ENCODE results near the gene OTP. TPM values are rescaled to one million over a fixed set of nuclear protein-coding genes. Genes with fewer than 3 reads are reported as not detected.

OTP gene
- polyA plus RNA-seq, 3 donors: not detected

GRCh38 chr5:77641397-77641943 is 3.0 kb upstream of the OTP start:
- Histone ChIP-seq H3K27ac (ENCODE audit: low read depth in 1 of 2, low read length in 2 of 2) (no peak overlapping the region), H4K20me1 (ENCODE audit: insufficient read depth, low read length) (no peaks in the 10 kb centered on the region), H3K4me2 (replicated peaks; ENCODE audit: extremely low read depth, low read length, poor library complexity, severe bottlenecking) (no peak overlapping the region), H3K36me3 (replicated peaks in 1 of 2; ENCODE audit: control insufficient read depth in 1 of 2, insufficient read depth in 2 of 2, low read length in 2 of 2) (no peaks in the 10 kb centered on the region), H2AFZ (ENCODE audit: insufficient read depth, low read depth, low read length, poor library complexity, severe bottlenecking) (no peak overlapping the region), H3K4me3 (replicated peaks in 1 of 3; ENCODE audit: low read depth in 2 of 3, low read length in 3 of 3) (no peak overlapping the region), H3K9ac (ENCODE audit: insufficient read depth, low read length, poor library complexity, severe bottlenecking) (no peak overlapping the region), H3K79me2 (ENCODE audit: insufficient read depth, low read length) (no peaks in the 10 kb centered on the region), H3K4me1 (ENCODE audit: control insufficient read depth in 1 of 2, insufficient read depth in 2 of 2, low read length in 2 of 2) (peaks cover 22 to 43% of the 10 kb centered on the region in 2 donors), H3K9me3 (replicated peaks in 1 of 2; ENCODE audit: control insufficient read depth in 1 of 2, insufficient read depth in 1 of 2, low read length in 2 of 2) (peaks cover 12 to 49% of the 10 kb centered on the region in 2 donors), H3K27me3 (ENCODE audit: control insufficient read depth in 2 of 2, insufficient read depth in 2 of 2, low read length in 2 of 2) (peaks cover 92 to 97% of the 10 kb centered on the region in 2 donors)
- intact Hi-C loops (cut with micrococcal nuclease): loop anchor here in 1 of 2 donors (10.0 kb wide), 1 partner anchor 363 kb away; no protein-coding TSS in a partner anchor
- Mint-ChIP-seq H3K36me3 (peaks cover 6 to 25% of the 10 kb centered on the region in 2 donors), H3K27ac (no peak overlapping the region), H3K4me1 (peaks cover 51% of the 10 kb centered on the region), H3K9me3 (peaks cover 0 to 49% (median 24%) of the 10 kb centered on the region in 7 donors), H3K4me3 (peak overlapping the region in 1 of 2 donors; percentile 99), H3K27me3 (ENCODE audit: low read depth in 3 of 3) (peaks cover 95 to 99% (median 95%) of the 10 kb centered on the region in 3 donors)
- WGBS (ENCODE audit: insufficient coverage): 12% methylated on average over 18 of the region's 23 CpGs
- DNase-seq: no peak
- TF ChIP-seq CTCF (IDR thresholded peaks at IDR 0.05): no peak

- no peak for DNase-seq
- Histone ChIP-seq H3K4me3 (replicated peaks in 1 of 3; ENCODE audit: low read depth in 2 of 3, low read length in 3 of 3) (no peak overlapping the region), H3K4me2 (replicated peaks; ENCODE audit: extremely low read depth, low read length, poor library complexity, severe bottlenecking) (peak overlapping the region; percentile 16), H3K79me2 (ENCODE audit: insufficient read depth, low read length) (no peaks in the 10 kb centered on the region), H3K9me3 (replicated peaks in 1 of 2; ENCODE audit: control insufficient read depth in 1 of 2, insufficient read depth in 1 of 2, low read length in 2 of 2) (peaks cover 15 to 55% of the 10 kb centered on the region in 2 donors), H3K27ac (ENCODE audit: low read depth in 1 of 2, low read length in 2 of 2) (no peak overlapping the region), H3K4me1 (ENCODE audit: control insufficient read depth in 1 of 2, insufficient read depth in 2 of 2, low read length in 2 of 2) (peaks cover 22 to 43% of the 10 kb centered on the region in 2 donors), H3K27me3 (ENCODE audit: control insufficient read depth in 2 of 2, insufficient read depth in 2 of 2, low read length in 2 of 2) (peaks cover 92 to 97% of the 10 kb centered on the region in 2 donors), H4K20me1 (ENCODE audit: insufficient read depth, low read length) (no peaks in the 10 kb centered on the region), H3K36me3 (replicated peaks in 1 of 2; ENCODE audit: control insufficient read depth in 1 of 2, insufficient read depth in 2 of 2, low read length in 2 of 2) (no peaks in the 10 kb centered on the region), H2AFZ (ENCODE audit: insufficient read depth, low read depth, low read length, poor library complexity, severe bottlenecking) (no peak overlapping the region), H3K9ac (ENCODE audit: insufficient read depth, low read length, poor library complexity, severe bottlenecking) (no peak overlapping the region)
- Mint-ChIP-seq H3K4me3 (peak overlapping the region in 1 of 2 donors; percentile 99), H3K27ac (no peak overlapping the region), H3K9me3 (peaks cover 2 to 55% (median 30%) of the 10 kb centered on the region in 7 donors), H3K27me3 (ENCODE audit: low read depth in 3 of 3) (peaks cover 95 to 99% (median 95%) of the 10 kb centered on the region in 3 donors), H3K36me3 (peaks cover 11 to 30% of the 10 kb centered on the region in 2 donors), H3K4me1 (peaks cover 51% of the 10 kb centered on the region)
- intact Hi-C loops (cut with micrococcal nuclease): loop anchor here in 1 of 2 donors (10.0 kb wide), 1 partner anchor 364 kb away; no protein-coding TSS in a partner anchor
- no peak for TF ChIP-seq CTCF (IDR thresholded peaks at IDR 0.05)
- WGBS (ENCODE audit: insufficient coverage): 7% methylated on average over 34 of the region's 45 CpGs
These were observed 2.3 kb upstream of the OTP start for GRCh38 chr5:77640589-77641396.
